ENCODE measurements around the gene EIF2AK3.

DNA sequence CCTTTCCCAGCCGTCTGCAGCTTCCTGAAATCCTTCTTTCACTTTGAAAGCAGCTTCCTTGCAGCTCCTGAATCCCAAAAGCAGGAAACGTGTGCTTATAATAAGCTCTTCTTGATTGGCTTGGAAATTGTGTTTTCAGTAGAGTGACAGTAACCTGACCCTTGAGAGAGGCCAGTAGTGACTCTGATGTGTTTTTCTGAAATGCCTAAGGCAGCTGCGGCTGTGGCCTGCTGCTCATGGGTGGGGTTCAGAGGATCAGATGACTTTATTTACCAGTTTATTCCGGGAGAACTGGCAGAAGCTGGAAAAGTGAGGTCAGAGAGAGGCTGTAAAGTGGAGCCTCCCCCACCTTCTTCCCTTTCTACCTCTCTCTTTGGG lies 32.3 kb upstream of the EIF2AK3 start:
- no peak for TF ChIP-seq POLR2A (IDR thresholded peaks at IDR 0.05; ENCODE audit: control extremely low read depth in 1 of 2, low read depth in 2 of 2, low read length in 2 of 2)
- no peak for TF ChIP-seq CEBPB (IDR thresholded peaks at IDR 0.05; ENCODE audit: low read depth, low read length)

Data from H1 (cell line).